GM18868 (cell line): ENCODE data around the gene NOC2L.

ENCODE experiments used
- ATAC-seq: cut with Tn5 transposase; IDR thresholded peaks from one replicate; pipeline ENCODE4 v1.9.1; 2021; ENCODE audit warnings: mild to moderate bottlenecking, moderate library complexity; ENCODE audit not compliant: unreplicated experiment

NOC2L gene

GRCh38 chr1:932776-933602 lies 26.1 kb downstream of the NOC2L start:
- ATAC-seq, result no peak

- no peak for ATAC-seq
These were observed 26.9 kb downstream of the NOC2L start for GRCh38 chr1:932173-932510.

GRCh38 chr1:931380-932172 lies 27.5 kb downstream of the NOC2L start:
- no peak for ATAC-seq

GRCh38 chr1:930633-931138 lies 28.4 kb downstream of the NOC2L start:
- no peak for ATAC-seq

GRCh38 chr1:929712-930632 lies 29.1 kb downstream of the NOC2L start:
- no peak for ATAC-seq

GRCh38 chr1:928825-929661 lies 30.0 kb downstream of the NOC2L start:
- ATAC-seq, result no peak

- ATAC-seq, result no peak
These were observed 31.3 kb downstream of the NOC2L start for GRCh38 chr1:927748-928147.

- ATAC-seq, result no peak
These were observed 31.8 kb downstream of the NOC2L start for GRCh38 chr1:927234-927633.

GRCh38 chr1:925561-926421 lies 33.3 kb downstream of the NOC2L start:
- no peak for ATAC-seq

GRCh38 chr1:924656-925560 lies 34.1 kb downstream of the NOC2L start:
- no peak for ATAC-seq

- no peak for ATAC-seq
These were observed 34.9 kb downstream of the NOC2L start for GRCh38 chr1:923991-924655.

GRCh38 chr1:923131-923990 lies 35.7 kb downstream of the NOC2L start, which contains the start of gene SAMD11:
SAMD11 (plus strand) TSS chr1:923923; CDS start chr1:924432, 509 bp downstream.
- ATAC-seq, result no peak

- ATAC-seq, result no peak
These were observed 37.8 kb downstream of the NOC2L start for GRCh38 chr1:921011-921837.

GRCh38 chr1:920521-920920 lies 38.5 kb downstream of the NOC2L start:
- ATAC-seq, result no peak

GRCh38 chr1:920010-920409 lies 39.0 kb downstream of the NOC2L start:
- no peak for ATAC-seq
